ENCODE data around the gene GPR39. TPM values are rescaled to one million over a fixed set of nuclear protein-coding genes. Genes with fewer than 3 reads are reported as not detected.

GPR39 gene
- total RNA-seq, 1 experiment from 2014 or later = 9.0 TPM

- intact Hi-C loops (cut with micrococcal nuclease; ENCODE audit: unreplicated experiment) = no loop called here
- no TSS peak for BruUV-seq (replicated peaks)
- TF ChIP-seq TCF7L2 (IDR thresholded peaks at IDR 0.05; ENCODE audit: low read depth, low read length) (no peak), REST (IDR thresholded peaks at IDR 0.05; ENCODE audit: insufficient read depth in 1 of 2, low read depth in 2 of 2, low read length in 1 of 2) (no peak), SIN3A (IDR thresholded peaks at IDR 0.05; ENCODE audit: borderline replicate concordance, insufficient read depth, low read depth, low read length) (no peak), POLR2AphosphoS5 (IDR thresholded peaks at IDR 0.05; ENCODE audit: low read depth, low read length) (no peak), CTCF (IDR thresholded peaks at IDR 0.05) (no peak)
- Histone ChIP-seq H3K27ac (ENCODE audit: low read length) (no peak overlapping the region), H3K4me3 (ENCODE audit: low read depth in 2 of 2, low read length in 2 of 2) (no peak overlapping the region), H3K9me3 (ENCODE audit: control insufficient read depth, insufficient read depth, low read depth, low read length) (no peaks in the 10 kb centered on the region), H3K4me1 (ENCODE audit: control insufficient read depth, insufficient read depth, low read length) (no peaks in the 10 kb centered on the region), H3K27me3 (ENCODE audit: control insufficient read depth, insufficient read depth, low read length) (no peaks in the 10 kb centered on the region), H3K36me3 (ENCODE audit: control insufficient read depth, insufficient read depth, low read length) (no peaks in the 10 kb centered on the region)
- ATAC-seq = no peak
- in situ Hi-C loops (cut with HindIII; ENCODE audit: low pct_unique_long_range_greater_than_20kb, low sequenced_read_pairs) = no loop called here
- CTCF ChIA-PET = no interaction called here
- POLR2A ChIA-PET = no interaction called here
- no peak for DNase-seq (ENCODE audit: low read depth, low spot score)
Measured at GRCh38 chr2:132426656-132427055, 10.1 kb downstream of the GPR39 start.

GRCh38 chr2:132429351-132429750 lies 12.7 kb downstream of the GPR39 start:
- CTCF ChIA-PET = no interaction called here
- in situ Hi-C loops (cut with HindIII; ENCODE audit: low pct_unique_long_range_greater_than_20kb, low sequenced_read_pairs) = no loop called here
- H3K27ac ChIP-seq (ENCODE audit: low read length) = no peak overlapping the region

More at GRCh38 chr2:132429351-132429750, 12.7 kb downstream of the GPR39 start:
- Histone ChIP-seq H3K36me3 (ENCODE audit: control insufficient read depth, insufficient read depth, low read length) (no peaks in the 10 kb centered on the region), H3K4me1 (ENCODE audit: control insufficient read depth, insufficient read depth, low read length) (no peaks in the 10 kb centered on the region), H3K4me3 (ENCODE audit: low read depth in 2 of 2, low read length in 2 of 2) (no peak overlapping the region), H3K27me3 (ENCODE audit: control insufficient read depth, insufficient read depth, low read length) (no peaks in the 10 kb centered on the region), H3K9me3 (ENCODE audit: control insufficient read depth, insufficient read depth, low read depth, low read length) (no peaks in the 10 kb centered on the region; the same call in 1 of the 2 replicates)
- no TSS peak for BruUV-seq (replicated peaks)
- ATAC-seq = no peak
- intact Hi-C loops (cut with micrococcal nuclease; ENCODE audit: unreplicated experiment) = no loop called here
- no peak for TF ChIP-seq TCF7L2 (IDR thresholded peaks at IDR 0.05; ENCODE audit: low read depth, low read length)
- no peak for TF ChIP-seq REST (IDR thresholded peaks at IDR 0.05; ENCODE audit: insufficient read depth in 1 of 2, low read depth in 2 of 2, low read length in 1 of 2)
- no peak for DNase-seq (ENCODE audit: low read depth, low spot score)
- POLR2A ChIA-PET = no interaction called here

All from Panc1 (cell line).